SKM-1 (cell line): ENCODE measurements around the gene TEX53.

Experiments used
- DNase-seq: peaks from one replicate; lab custom pipeline; 2025; ENCODE audit not compliant: unreplicated experiment; lab: John Stamatoyannopoulos, UW

TEX53 gene

DNA sequence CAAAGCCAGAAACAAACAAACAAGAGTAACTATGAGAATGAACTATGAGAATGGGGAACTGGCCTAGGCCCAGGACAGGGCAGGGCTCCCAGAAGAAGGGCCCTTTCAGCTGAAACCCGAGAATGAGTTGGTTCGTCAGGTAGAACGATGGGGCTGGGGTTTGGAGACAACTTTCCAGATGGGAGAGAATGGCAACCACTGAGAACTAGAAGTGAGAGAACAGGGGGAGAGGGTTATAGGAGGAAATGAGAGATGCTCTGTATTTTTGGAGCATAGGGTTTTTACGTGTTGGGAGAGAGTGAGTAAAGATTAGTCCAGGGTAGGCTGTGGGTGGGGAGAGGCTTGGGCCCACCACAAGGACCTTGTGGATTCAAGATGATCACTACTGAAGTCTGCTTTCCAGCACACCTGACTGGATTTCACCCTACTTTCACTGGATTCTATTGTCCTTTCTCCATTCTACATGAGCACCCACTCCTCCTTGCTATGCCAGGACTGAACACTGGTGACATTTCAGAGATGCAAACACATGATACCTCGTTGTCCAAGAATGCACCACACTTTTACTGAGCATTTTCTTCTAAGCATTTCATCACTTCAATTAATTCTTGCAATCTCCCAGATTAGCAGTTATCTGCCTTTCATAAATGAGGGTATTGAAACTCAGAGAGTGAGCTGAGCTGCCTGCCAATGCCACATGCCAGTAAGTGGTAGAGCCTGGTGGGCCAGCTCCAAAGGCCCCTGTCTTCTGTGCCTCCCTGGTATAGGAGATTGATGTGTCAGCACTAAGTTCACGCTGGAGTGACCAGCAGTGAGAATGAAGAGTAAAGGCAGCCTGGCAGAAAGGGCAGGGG is 49.7 kb downstream of the TEX53 start:
- DNase-seq, result no peak

DNA sequence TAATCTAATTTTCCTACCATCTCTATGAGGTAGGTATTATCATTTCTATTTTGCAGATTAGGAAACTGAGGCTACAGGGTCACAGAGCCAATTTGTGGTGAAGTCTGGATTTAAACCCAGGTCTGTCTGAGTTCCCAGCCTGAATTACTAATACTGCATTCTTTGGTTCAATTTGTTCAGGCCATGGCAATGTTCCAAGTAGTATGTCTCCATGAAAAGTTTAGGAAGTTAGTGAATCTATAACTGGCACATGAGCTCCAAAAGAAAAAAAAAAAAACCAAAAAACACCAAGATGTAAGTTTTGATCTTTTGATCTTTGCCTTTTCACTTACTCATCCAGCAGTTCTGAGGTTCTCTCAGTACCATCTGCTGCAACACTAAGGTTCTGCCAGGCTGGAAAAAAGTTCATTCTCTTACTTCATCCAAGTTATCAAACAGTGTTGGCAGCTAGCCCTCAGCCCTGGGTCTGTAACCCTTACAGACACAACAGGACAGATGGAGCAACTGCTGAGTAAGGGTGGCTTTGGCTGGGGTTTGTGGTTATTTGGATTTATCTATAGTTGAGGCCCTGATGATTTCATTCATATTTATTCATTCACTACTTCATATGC is 50.9 kb downstream of the TEX53 start:
- DNase-seq, result no peak
